ENCODE measurements around the gene OBP2B.

The OBP2B gene

GRCh38 chr9:133187561-133188005, 21.5 kb downstream of the OBP2B start:
- no peak for TF ChIP-seq CTCF (IDR thresholded peaks at IDR 0.05; ENCODE audit: low read depth, low read length)
- no peak for DNase-seq (ENCODE audit: extremely low read depth, low read depth)

- no peak for DNase-seq (ENCODE audit: extremely low read depth, low read depth)
- no peak for TF ChIP-seq CTCF (IDR thresholded peaks at IDR 0.05; ENCODE audit: low read depth, low read length)
Measured at GRCh38 chr9:133186736-133187135, 22.3 kb downstream of the OBP2B start.

- peak; percentile 58 for TF ChIP-seq CTCF (IDR thresholded peaks at IDR 0.05; ENCODE audit: low read depth, low read length)
Measured at GRCh38 chr9:133184971-133185370, 24.1 kb downstream of the OBP2B start.

GRCh38 chr9:133182151-133182550, 26.9 kb downstream of the OBP2B start:
- DNase-seq (ENCODE audit: extremely low read depth, low read depth), result no peak
- TF ChIP-seq CTCF (IDR thresholded peaks at IDR 0.05; ENCODE audit: low read depth, low read length), result no peak

More at GRCh38 chr9:133184971-133185370, 24.1 kb downstream of the OBP2B start:
- no peak for DNase-seq (ENCODE audit: extremely low read depth, low read depth)

- DNase-seq (ENCODE audit: extremely low read depth, low read depth), result no peak
- no peak for TF ChIP-seq CTCF (IDR thresholded peaks at IDR 0.05; ENCODE audit: low read depth, low read length)
Measured at GRCh38 chr9:133181561-133181960, 27.5 kb downstream of the OBP2B start.

- DNase-seq (ENCODE audit: extremely low read depth, low read depth), result no peak
- TF ChIP-seq CTCF (IDR thresholded peaks at IDR 0.05; ENCODE audit: low read depth, low read length), result no peak
Measured at GRCh38 chr9:133180953-133181352, 28.1 kb downstream of the OBP2B start.

GRCh38 chr9:133173056-133173455, 36.0 kb downstream of the OBP2B start:
- no peak for TF ChIP-seq CTCF (IDR thresholded peaks at IDR 0.05; ENCODE audit: low read depth, low read length)
- DNase-seq (ENCODE audit: extremely low read depth, low read depth), result no peak

Measured in AG09319 (cell line).